Measurements from ENCODE around the gene GRIK2. TPM values are rescaled to one million over a fixed set of nuclear protein-coding genes. Genes with fewer than 3 reads are reported as not detected.

Gene GRIK2
- total and polyA plus RNA-seq, 12 donors = 0.09 to 10.6 (median 1.9) TPM

DNA sequence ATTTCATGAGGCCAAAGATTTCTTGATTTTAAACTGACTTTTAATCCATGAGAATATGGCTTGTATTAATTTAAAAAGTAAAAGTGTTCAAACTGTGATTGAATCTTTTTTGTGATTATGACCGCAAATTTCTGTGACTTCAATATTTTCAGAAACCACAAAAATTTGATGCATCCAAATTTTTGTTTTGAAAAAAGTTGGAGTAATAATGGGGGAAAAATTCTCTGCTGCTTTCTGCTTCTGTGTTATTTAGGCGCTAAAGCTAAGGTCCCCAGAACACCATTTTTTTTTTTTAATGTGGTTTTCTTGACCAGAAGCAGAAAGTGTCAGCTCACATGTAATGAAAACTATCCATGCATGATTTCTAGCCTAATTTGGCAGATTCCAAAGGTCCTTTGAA is 65.3 kb downstream of the GRIK2 start:
- WGBS, 4 donors = 84 to 97% (median 93%) methylated on average over 2 of the region's 2 CpGs
- Histone ChIP-seq H3K36me3 (replicated peaks in 1 of 2) (no peaks in the 10 kb centered on the region), H3K27me3 (no peaks in the 10 kb centered on the region), H3K4me3 (no peak overlapping the region), H3K4me1 (replicated peaks in 1 of 2) (no peaks in the 10 kb centered on the region), H3K9me3 (replicated peaks in 1 of 3) (peaks cover 0 to 5% (median 0%) of the 10 kb centered on the region in 3 donors), H3K27ac (no peak overlapping the region)
- TF ChIP-seq POLR2A (IDR thresholded peaks at IDR 0.05) (no peak), CTCF (IDR thresholded peaks at IDR 0.05) (no peak)
- no peak for DNase-seq
- intact Hi-C loops (cut with DNase I) = no loop called here

DNA sequence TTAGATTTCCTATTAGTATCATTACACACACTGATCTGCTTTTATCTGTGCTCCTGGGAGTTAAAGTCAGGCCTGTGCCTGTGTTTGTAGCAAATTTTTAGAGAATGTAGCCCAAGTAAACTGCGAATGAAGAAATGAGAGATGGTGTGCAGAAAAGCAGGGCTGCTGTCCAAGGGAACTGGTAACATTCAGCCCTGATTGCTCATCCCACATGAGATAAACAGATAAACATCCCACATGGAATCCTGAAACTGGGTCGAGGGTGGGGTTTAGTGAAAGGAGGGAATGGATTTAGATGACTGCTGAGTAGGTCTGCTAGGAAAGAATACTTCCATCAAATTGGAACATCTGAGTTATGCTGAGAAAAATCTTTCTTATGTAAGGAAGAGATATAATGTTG is 69.1 kb downstream of the GRIK2 start:
- H3K9me3 ChIP-seq (replicated peaks in 1 of 3) = peaks cover 0 to 5% (median 0%) of the 10 kb centered on the region in 3 donors
- H3K4me3 ChIP-seq = no peak overlapping the region
- no peak overlapping the region for H3K27ac ChIP-seq
- H3K27me3 ChIP-seq = no peaks in the 10 kb centered on the region
- intact Hi-C loops (cut with DNase I) = no loop called here
- H3K4me1 ChIP-seq (replicated peaks in 1 of 2) = no peaks in the 10 kb centered on the region
- DNase-seq = no peak
- WGBS, 4 donors = 36 to 68% (median 47%) methylated on average over 2 of the region's 2 CpGs
- H3K36me3 ChIP-seq (replicated peaks in 1 of 2) = no peaks in the 10 kb centered on the region
- TF ChIP-seq POLR2A (IDR thresholded peaks at IDR 0.05) (no peak), CTCF (IDR thresholded peaks at IDR 0.05) (no peak)

GRCh38 chr6:101465863-101466262 is 72.4 kb downstream of the GRIK2 start:
- Histone ChIP-seq H3K27ac (no peak overlapping the region), H3K27me3 (no peaks in the 10 kb centered on the region), H3K4me3 (no peak overlapping the region), H3K9me3 (replicated peaks in 1 of 3) (peaks cover 0 to 5% (median 0%) of the 10 kb centered on the region in 3 donors), H3K36me3 (replicated peaks in 1 of 2) (no peaks in the 10 kb centered on the region), H3K4me1 (replicated peaks in 1 of 2) (no peaks in the 10 kb centered on the region)
- no peak for DNase-seq
- WGBS, 4 donors = 28 to 43% (median 36%) methylated on average over 1 of the region's 1 CpG
- intact Hi-C loops (cut with DNase I) = no loop called here
- TF ChIP-seq POLR2A (IDR thresholded peaks at IDR 0.05) (no peak), CTCF (IDR thresholded peaks at IDR 0.05) (no peak)

DNA sequence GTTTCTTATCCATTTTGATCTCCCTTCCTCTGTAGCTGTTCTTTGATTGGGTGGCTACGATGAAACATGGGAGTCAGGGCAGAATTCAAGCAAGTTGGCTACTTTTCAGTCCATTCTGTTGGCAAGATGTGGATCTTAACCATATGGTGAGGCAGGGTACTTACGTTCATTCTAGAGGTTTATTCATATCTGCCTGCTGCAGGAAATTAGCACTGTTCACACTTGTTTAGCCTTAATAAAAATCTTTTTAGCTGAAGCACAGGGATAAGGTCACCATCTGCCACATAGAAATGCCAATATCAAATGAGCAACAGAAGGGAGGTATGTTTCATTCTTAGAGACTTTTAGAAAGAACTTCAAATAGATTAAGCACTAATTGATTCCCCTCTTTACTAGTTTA is 83.9 kb downstream of the GRIK2 start:
- H3K27me3 ChIP-seq = no peaks in the 10 kb centered on the region
- no peaks in the 10 kb centered on the region for H3K4me1 ChIP-seq (replicated peaks in 1 of 2)
- H3K4me3 ChIP-seq = no peak overlapping the region
- DNase-seq = no peak
- intact Hi-C loops (cut with DNase I) = no loop called here
- no peak for TF ChIP-seq POLR2A (IDR thresholded peaks at IDR 0.05)
- TF ChIP-seq CTCF (IDR thresholded peaks at IDR 0.05) = no peak
- H3K27ac ChIP-seq = no peak overlapping the region
- 67 to 84% (median 78%) methylated on average over 2 of the region's 2 CpGs for WGBS, 4 donors
- H3K36me3 ChIP-seq (replicated peaks in 1 of 2) = no peaks in the 10 kb centered on the region
- H3K9me3 ChIP-seq (replicated peaks in 1 of 3) = no peaks in the 10 kb centered on the region

All from adrenal gland (tissue), 12 donors.